G401.6 (cell line): ENCODE measurements around the gene NEB.

Experiments
- FAIRE-seq: peaks from 2 replicates; lab custom pipeline; 2012; peaks lifted over from hg19 to GRCh38; lab: Jason Lieb, UNC

The NEB gene

GRCh38 chr2:151733771-151734672 lies at the start of gene NEB:
Gene NEB (minus strand): TSS chr2:151734476. CDS start chr2:151733156, 1,320 bp downstream.
- no peak for FAIRE-seq

- FAIRE-seq, result no peak
Observed at GRCh38 chr2:151783133-151783520, 48.9 kb upstream of the NEB start.

GRCh38 chr2:151782378-151783132 lies 48.3 kb upstream of the NEB start:
- no peak for FAIRE-seq

GRCh38 chr2:151781642-151782041 lies 47.4 kb upstream of the NEB start:
- FAIRE-seq, result no peak

GRCh38 chr2:151780938-151781337 lies 46.7 kb upstream of the NEB start:
- FAIRE-seq, result no peak

DNA sequence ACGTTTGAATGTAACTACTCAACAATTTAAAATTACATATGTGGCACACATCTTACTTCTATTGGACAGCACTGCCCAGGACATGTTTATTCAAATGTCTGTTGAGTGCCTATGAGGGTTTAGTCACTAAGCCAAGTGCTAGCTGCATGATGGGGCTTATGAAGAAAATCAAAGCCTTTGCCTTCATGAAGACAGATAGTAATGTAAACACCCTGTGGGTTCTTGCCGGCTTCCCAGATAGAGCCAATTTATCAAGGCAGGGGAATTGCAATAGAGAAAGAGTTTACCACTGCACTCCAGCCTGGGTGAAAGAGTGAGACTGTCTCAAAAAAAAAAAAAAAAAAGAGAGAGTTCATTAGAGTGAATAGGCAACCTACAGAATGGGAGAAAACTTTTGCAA lies 43.7 kb upstream of the NEB start:
- no peak for FAIRE-seq

DNA sequence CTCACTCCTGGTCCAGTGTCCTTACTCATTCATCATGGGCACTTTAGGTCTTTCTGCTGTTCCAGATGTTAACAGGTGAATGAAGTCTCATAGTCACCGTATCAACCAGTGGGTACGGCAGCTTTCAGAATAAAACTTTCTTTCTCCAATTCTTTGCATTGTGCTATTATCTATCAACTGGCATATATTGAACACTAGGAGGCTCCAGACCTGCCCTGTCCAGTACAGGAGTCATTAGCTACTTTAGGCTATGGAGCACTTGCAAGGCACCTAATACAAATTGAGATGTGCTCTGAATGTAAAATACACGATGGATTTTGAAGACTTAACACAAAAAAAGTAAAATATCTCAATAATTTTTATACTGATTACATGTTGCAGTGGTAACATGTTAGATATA lies 43.2 kb upstream of the NEB start:
- peak; percentile 47 for FAIRE-seq

DNA sequence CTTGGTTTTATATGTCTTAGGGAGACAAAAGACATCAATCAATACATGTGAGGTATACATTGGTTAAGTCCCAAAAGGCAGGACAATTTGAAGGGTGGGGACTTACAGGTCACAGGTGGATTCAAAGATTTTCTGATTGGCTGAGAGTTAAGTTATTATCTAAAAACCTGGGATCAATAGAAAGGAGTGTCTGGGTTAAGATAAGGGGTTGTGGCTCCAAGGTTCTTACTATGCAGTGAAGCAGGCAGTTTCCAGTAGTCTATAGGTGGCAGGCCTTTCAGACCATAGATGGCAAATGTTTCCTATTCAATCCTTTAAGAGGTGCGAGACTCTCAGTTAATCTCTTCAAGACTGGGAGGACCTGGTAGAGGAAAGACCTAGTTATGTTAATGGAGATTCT lies 42.1 kb upstream of the NEB start:
- no peak for FAIRE-seq

DNA sequence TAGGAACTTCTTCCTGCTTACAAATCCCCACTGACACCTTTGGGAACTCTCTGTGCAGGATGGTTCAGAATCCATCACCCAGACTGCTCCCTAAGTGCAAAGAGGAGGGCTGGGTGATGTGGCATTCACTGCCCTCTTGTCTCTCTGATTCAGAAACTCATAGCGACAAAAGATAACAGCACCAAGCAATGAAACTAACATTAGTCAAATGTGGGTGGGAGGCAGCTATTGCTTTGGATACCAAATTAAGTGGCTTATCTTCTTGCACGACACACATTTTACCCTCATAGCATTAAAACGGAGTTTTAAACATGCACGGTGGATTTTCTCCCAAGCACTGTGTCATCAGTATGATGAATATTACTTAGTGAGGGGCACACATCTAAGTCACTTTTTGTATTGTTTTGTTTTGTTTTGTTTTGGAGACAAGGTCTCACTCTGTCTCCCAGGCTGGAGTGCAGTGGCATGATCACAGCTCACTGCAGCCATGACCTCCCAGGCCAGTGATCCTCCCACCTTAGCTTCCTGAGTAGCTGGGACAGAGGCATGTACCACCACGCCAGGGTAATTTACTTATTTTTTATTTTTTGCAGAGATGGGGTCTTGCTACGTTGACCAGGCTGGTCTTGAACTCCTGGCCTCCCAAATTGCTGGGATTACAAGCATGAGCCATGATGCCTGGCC lies 40.9 kb upstream of the NEB start:
- FAIRE-seq, result no peak

DNA sequence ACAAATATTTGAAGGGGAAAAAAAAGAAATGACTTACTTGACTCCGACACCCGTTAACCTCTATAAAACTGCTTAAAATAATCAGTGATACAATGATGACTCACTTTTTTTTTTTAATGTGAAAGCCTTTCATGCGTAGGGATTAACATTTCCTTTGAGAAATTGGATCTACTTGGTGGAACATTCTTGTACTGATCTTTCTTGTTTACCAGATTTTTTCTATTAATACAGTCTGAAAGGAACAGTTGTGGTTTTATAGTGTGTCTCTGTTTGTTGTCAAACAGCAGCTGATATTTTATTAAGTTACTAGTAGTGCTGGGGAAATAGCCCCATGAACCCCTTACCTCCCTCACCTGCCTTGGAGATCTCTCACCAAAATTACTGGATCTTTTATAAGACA lies 40.2 kb upstream of the NEB start:
- no peak for FAIRE-seq

- no peak for FAIRE-seq
Observed at GRCh38 chr2:151771599-151772358, 37.5 kb upstream of the NEB start.

DNA sequence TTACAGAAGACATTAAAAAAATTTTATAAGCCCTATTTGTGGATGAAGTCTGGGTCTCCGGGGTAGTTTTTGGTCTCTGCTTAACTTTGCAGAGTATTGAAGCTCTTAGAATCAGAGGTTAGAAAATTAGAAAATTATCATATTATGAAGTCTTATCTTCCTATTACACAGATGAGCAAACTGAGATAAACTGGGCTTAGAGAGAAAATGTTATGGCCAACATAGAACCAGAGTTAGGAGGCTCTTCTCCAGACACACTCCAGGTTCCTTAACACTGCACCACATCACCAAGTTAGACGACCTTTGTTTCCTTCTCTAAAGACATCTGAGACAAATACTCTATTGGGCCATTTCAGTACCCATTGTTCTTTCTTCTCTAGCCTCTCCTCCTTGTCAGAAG lies 36.7 kb upstream of the NEB start:
- no peak for FAIRE-seq

DNA sequence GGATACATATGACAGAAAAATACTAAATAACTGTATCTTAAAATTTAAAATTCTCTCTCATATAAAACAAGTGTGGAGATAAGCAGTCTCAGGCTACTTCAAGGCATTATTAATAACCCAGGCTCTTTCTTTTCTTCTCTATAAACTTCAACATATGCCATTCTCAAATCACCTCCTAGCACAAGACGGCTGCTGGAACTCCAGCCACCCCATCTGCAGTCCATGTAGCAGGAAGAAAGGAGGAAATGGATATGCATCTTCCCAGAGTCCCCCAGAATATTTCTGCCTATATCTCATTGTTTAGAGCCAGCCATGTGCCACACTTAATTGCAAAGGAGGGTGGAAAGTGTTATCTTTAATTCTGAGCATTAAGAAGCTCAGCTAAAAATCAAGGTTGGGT lies 35.3 kb upstream of the NEB start:
- FAIRE-seq, result no peak

DNA sequence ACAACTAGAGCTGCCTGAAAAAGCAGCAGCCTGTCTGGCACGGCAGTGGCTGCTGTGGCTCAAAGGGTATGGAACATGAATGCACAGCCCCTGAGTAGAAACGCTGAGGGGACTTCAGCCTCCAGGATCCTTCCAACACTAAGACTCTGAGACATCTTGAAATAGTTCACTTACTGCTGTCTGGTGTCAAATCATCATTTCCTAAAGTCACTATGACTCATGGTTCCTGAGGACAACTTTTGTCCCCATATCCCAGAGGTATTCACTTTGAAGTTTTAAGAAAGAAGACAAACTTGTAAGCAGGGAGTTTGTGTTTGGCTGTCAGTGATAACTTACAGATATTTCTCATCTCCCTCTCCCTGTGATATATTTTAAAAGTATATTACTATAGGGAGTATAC lies 33.3 kb upstream of the NEB start:
- no peak for FAIRE-seq

- FAIRE-seq, result no peak
Observed at GRCh38 chr2:151766437-151767153, 32.3 kb upstream of the NEB start.

DNA sequence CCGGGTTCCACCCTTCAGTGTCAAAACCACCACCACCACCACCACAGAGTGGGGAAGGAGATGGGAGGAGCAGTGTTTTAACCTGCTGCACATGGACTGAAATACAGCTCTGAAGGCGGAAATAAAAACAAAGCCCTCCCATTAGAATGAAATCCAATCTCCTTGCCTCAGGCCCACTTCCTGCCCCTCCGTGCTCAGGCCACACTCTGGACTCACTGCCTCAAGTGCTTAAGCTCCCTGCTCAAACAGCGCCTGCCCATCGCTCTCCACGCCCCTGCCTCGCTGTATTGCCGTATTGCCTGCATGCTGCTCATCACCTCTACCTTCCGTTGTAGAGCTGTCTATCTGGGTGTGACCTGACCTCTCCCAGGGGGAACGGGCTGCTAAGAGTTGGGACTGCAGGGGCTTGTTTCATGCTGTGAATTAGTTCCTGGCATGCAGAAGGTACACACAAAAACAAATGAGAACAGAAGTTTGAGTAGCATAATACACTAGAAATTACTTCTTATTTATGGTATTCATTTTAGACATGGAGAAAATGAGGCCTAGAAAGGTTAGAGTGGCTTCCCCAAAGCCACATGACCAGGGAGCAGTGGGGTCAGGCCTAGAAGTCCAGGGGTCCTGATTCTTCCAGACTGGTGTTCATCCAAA lies 31.6 kb upstream of the NEB start:
- no peak for FAIRE-seq

DNA sequence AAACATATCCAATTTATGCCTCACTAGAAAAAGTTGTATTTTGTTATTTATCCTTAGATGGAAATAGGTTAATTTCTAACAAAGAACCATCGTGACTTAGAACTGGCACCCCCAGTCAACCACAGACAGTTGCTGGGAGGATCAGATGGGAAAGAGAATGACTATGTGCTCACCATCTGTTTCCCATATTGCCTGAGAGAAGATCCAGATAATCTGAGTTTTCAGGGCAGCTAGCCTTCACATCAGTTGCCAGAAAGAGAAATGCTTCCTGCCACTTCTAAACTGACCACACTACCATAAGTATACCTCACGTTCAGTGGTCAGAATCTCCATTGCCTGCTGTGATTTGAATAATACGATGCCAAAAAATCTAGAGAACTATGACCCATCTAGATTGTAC lies 28.4 kb upstream of the NEB start:
- FAIRE-seq, result no peak

- FAIRE-seq, result no peak
Observed at GRCh38 chr2:151761687-151762086, 27.4 kb upstream of the NEB start.

DNA sequence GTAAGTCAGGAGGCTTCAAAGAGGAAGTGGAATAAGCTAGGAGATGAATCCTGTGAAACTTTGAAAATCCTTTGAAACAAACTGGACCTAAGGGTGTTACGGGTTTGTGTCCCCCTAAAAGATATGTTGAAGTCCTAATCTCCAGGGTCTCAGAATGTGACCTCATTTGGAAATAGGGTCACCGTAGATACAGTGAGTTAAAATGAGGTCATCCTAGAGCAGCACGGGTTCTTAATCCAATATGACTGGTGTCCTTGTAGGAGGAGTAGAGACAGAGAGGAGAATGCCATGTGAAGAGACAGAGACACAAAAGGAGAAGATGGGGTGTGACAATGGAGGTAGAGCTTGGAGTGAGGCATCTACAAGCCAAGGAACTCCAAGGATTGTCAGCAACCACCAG lies 26.9 kb upstream of the NEB start:
- no peak for FAIRE-seq

DNA sequence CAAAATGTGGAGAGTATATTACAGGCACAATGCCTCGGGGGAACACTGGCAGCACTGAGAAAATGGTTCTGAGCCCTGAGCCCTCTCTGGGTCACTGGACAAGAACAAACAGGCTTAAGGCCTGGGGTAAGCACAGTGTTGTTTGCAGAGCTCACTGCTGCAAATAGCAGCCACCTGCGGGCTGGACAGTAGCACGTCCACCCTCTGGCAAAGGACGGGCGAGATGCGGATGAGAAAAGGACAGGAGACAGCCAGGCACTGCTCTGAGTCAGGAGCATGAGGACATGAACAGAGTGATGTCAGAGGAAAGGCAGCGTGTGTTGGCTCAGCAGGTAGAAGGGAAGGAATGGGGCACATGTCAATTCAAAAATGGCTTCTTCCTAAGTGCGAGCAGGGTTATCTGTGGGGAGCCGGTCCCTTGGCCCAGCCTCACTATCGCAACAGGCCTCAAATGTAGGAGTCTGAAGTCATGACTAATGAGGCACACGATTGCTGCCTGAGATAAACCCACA lies 25.9 kb upstream of the NEB start:
- FAIRE-seq, result no peak

DNA sequence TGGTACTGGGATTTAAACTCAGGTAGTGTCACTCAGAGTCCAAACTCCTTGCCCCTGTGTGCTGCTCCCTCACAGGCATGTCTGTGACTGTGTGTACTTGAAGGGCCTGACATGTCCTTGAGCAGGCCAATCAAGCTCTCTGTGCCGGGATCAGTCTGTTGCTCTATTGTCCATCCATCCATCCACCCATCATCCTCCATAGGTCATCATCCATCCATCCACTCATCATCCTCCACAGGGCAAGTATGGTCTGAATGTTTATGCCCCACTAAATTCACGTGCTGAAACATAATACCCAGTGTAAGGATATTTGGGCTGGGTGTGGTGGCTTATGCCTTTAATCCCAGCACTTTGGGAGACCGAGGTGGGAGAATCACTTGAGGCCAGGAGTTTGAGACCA lies 24.5 kb upstream of the NEB start:
- no peak for FAIRE-seq
